WTC11 (cell line): ENCODE results near the gene GABBR2. TPM values are rescaled to one million over a fixed set of nuclear protein-coding genes. Genes with fewer than 3 reads are reported as not detected.

ENCODE experiments used
- ATAC-seq: fragments of 200-7000 bp; cut with Tn5 transposase; 2 replicates; pipeline ENCODE4 v1.10.0; 2021; ENCODE audit warnings: mild to moderate bottlenecking, moderate library complexity
- CTCF ChIA-PET: fragments of 300-600 bp; sonication (Branson Sonifier 250); formaldehyde crosslinking; loops from one replicate; lab custom pipeline; 2021; ENCODE audit warnings: antibody characterized with exemption; lab: Charles Lee
- POLR2A ChIA-PET: fragments of 350-600 bp; sonication (Branson Sonifier 250); formaldehyde crosslinking; loops from one replicate; lab custom pipeline; 2021; ENCODE audit warnings: antibody characterized with exemption; lab: Charles Lee
- DNase-seq: peaks from one replicate; pipeline ENCODE4 v3.0.0; 2021; ENCODE audit warnings: low spot score
- H3K27ac Mint-ChIP-seq: 2 replicates; pipeline ENCODE4 v1.8.0; 2021; ENCODE audit warnings: mixed read lengths
- H3K27me3 Mint-ChIP-seq: 2 replicates; pipeline ENCODE4 v1.8.0; 2021; ENCODE audit warnings: low read depth, mild to moderate bottlenecking, moderate library complexity, mixed read lengths
- H3K36me3 Mint-ChIP-seq: 2 replicates; pipeline ENCODE4 v1.8.0; 2021; ENCODE audit warnings: mixed read lengths
- H3K4me1 Mint-ChIP-seq: 2 replicates; pipeline ENCODE4 v1.8.0; 2022; ENCODE audit warnings: mixed read lengths
- H3K4me3 Mint-ChIP-seq: 2 replicates; pipeline ENCODE4 v1.8.0; 2021; ENCODE audit warnings: mild to moderate bottlenecking, moderate library complexity, mixed read lengths
- H3K9me3 Mint-ChIP-seq: 2 replicates; pipeline ENCODE4 v1.8.0; 2021; ENCODE audit warnings: mixed read lengths
- ATF1 ChIP-seq: sonication (generic); formaldehyde crosslinking; IDR thresholded peaks from 2 replicates; pipeline ENCODE4 v1.8.1; 2023; ENCODE audit warnings: mild to moderate bottlenecking, moderate library complexity, missing genetic modification reagents
- ELF4 ChIP-seq: sonication (generic); formaldehyde crosslinking; IDR thresholded peaks from 2 replicates; pipeline ENCODE4 v1.8.1; 2022; ENCODE audit warnings: low read depth, mild to moderate bottlenecking, moderate library complexity, missing genetic modification reagents
- ETV6 ChIP-seq: sonication (generic); formaldehyde crosslinking; IDR thresholded peaks from 2 replicates; pipeline ENCODE4 v1.8.1; 2022; ENCODE audit warnings: mild to moderate bottlenecking, missing genetic modification reagents
- GTF2I ChIP-seq: fragments of 250-450 bp; sonication (Bioruptor Pico); conservative IDR thresholded peaks from 2 replicates; pipeline ENCODE4 v1.4.0; 2021; ENCODE audit warnings: mild to moderate bottlenecking
- HMGA2 ChIP-seq: fragments of 250-450 bp; sonication (Bioruptor Pico); IDR thresholded peaks from 2 replicates; pipeline ENCODE4 v1.4.0; 2021; ENCODE audit warnings: mild to moderate bottlenecking, moderate library complexity
- JUN ChIP-seq: sonication (generic); formaldehyde crosslinking; IDR thresholded peaks from 2 replicates; pipeline ENCODE4 v1.8.0; 2023; ENCODE audit warnings: mild to moderate bottlenecking, missing genetic modification reagents
- MXD4 ChIP-seq: fragments of 250-450 bp; sonication (Bioruptor Pico); IDR thresholded peaks from 2 replicates; pipeline ENCODE4 v1.8.0; 2021; ENCODE audit warnings: mild to moderate bottlenecking, moderate library complexity, borderline replicate concordance
- NFATC4 ChIP-seq: fragments of 250-450 bp; sonication (Bioruptor Pico); IDR thresholded peaks from 2 replicates; pipeline ENCODE4 v1.9.0; 2021; ENCODE audit warnings: mild to moderate bottlenecking
- PRRX2 ChIP-seq: fragments of 250-450 bp; sonication (Bioruptor Pico); IDR thresholded peaks from 2 replicates; pipeline ENCODE4 v1.8.0; 2021; ENCODE audit warnings: mild to moderate bottlenecking
- SMAD3 ChIP-seq: sonication (generic); formaldehyde crosslinking; IDR thresholded peaks from 2 replicates; pipeline ENCODE4 v1.8.0; 2022; ENCODE audit warnings: missing genetic modification reagents, mild to moderate bottlenecking, borderline replicate concordance
- SP1 ChIP-seq: sonication (generic); formaldehyde crosslinking; conservative IDR thresholded peaks from 2 replicates; pipeline ENCODE4 v1.8.1; 2022; ENCODE audit warnings: missing genetic modification reagents
- TCF7 ChIP-seq: sonication (generic); formaldehyde crosslinking; IDR thresholded peaks from 2 replicates; pipeline ENCODE4 v1.8.0; 2022; ENCODE audit warnings: mild to moderate bottlenecking, low read depth, missing genetic modification reagents, moderate library complexity
- TEAD1 ChIP-seq: sonication (generic); formaldehyde crosslinking; IDR thresholded peaks from 2 replicates; pipeline ENCODE4 v1.8.0; 2022; ENCODE audit warnings: mild to moderate bottlenecking, missing genetic modification reagents
- TEAD4 ChIP-seq: sonication (generic); formaldehyde crosslinking; IDR thresholded peaks from 2 replicates; pipeline ENCODE4 v1.8.0; 2022; ENCODE audit warnings: mild to moderate bottlenecking, missing genetic modification reagents
- TP53 ChIP-seq: sonication (generic); formaldehyde crosslinking; IDR thresholded peaks from 2 replicates; pipeline ENCODE4 v1.8.1; 2023; ENCODE audit warnings: mild to moderate bottlenecking, missing genetic modification reagents
- ZNF138 ChIP-seq: sonication (generic); formaldehyde crosslinking; conservative IDR thresholded peaks from 2 replicates; pipeline ENCODE4 v1.8.1; 2022; ENCODE audit warnings: mild to moderate bottlenecking, moderate library complexity, missing genetic modification reagents
- ZNF232 ChIP-seq: sonication (generic); formaldehyde crosslinking; IDR thresholded peaks from 2 replicates; pipeline ENCODE4 v1.8.0; 2022; ENCODE audit warnings: mild to moderate bottlenecking, missing genetic modification reagents
- ZNF263 ChIP-seq: sonication (generic); formaldehyde crosslinking; IDR thresholded peaks from 2 replicates; pipeline ENCODE4 v1.8.1; 2022; ENCODE audit warnings: low read depth, mild to moderate bottlenecking, moderate library complexity, missing genetic modification reagents
- ZNF396 ChIP-seq: fragments of 250-450 bp; sonication (Bioruptor Pico); IDR thresholded peaks from 2 replicates; pipeline ENCODE4 v1.8.0; 2021; ENCODE audit warnings: mild to moderate bottlenecking, moderate library complexity, borderline replicate concordance
- ZNF671 ChIP-seq: fragments of 250-450 bp; sonication (Bioruptor Pico); IDR thresholded peaks from 2 replicates; pipeline ENCODE4 v1.8.0; 2021; ENCODE audit warnings: mild to moderate bottlenecking
- total RNA-seq: library from RNA; stranded (reverse); gene quantifications from 3 replicates; pipeline ENCODE4 v1.2.3, GENCODE V29; 2021
- TF ChIP-seq, protein P1 (sequence below): sonication (generic); formaldehyde crosslinking; IDR thresholded peaks from 2 replicates; pipeline ENCODE4 v1.8.1; 2023; ENCODE audit warnings: mild to moderate bottlenecking, missing genetic modification reagents
- TF ChIP-seq, protein P2 (sequence below): sonication (generic); formaldehyde crosslinking; conservative IDR thresholded peaks from 2 replicates; pipeline ENCODE4 v1.8.1; 2022; ENCODE audit warnings: mild to moderate bottlenecking, missing genetic modification reagents
- TF ChIP-seq, protein P3 (sequence below): sonication (generic); formaldehyde crosslinking; IDR thresholded peaks from 2 replicates; pipeline ENCODE4 v1.8.1; 2023; ENCODE audit warnings: mild to moderate bottlenecking, missing genetic modification reagents, moderate library complexity
- TF ChIP-seq, protein P4 (sequence below): sonication (generic); formaldehyde crosslinking; IDR thresholded peaks from 2 replicates; pipeline ENCODE4 v1.8.0; 2023; ENCODE audit warnings: missing genetic modification reagents

Gene GABBR2
- total RNA-seq, 1 experiment from 2014 or later: 0.92 TPM

DNA sequence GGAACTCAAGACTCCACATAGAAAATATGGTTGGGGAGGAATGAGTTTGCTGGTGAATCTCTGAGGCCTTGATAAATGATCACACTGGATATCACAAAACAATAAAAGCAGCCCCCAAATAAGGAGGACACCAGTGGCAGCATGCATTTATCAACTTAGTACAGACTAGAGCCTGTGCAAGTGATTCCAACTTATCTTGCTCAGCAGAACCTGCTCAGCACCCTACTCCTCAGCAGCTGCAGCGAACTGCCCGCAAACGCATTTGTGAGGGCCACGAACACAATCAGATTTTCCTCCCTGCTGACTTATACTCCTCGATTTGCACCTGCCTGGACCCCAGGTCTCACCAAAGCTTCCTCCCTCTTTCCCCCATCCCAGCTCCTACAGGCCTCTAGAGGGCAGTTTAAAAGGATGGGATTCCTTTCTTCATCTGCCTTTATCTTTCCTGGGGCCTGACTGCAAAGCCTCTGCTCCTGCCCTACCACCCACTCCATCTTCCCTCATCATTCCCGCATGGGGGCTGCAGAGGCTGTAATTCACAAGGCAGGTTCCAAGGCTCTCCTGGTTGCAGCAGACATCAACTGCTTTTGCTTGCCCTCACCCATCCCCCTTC, 46.4 kb upstream of the GABBR2 start (continued):
- TF ChIP-seq ZNF138 (CRISPR knock-in tag) (no peak), SMAD3 (CRISPR knock-in tag) (no peak), JUN (CRISPR knock-in tag) (no peak)

DNA sequence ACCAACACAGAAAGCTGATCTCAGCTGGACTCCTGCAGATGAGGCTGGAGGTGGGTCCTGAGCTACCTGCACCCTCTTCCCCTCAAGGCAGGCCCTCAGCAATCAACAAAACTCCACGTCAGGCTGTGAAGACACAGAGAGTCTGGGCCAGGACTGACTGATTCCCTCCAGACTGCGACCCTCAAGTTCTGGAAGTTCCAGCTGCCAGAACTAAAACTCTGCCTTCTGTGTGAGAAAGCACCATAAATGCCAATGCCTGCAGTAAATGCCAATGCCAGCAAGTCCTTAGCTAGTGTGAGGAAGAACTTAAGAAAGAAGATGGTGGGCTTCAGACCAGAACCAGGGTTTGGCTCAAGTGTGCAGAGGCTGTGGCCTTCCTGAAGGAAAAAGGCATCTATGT, 42.5 kb upstream of the GABBR2 start:
- POLR2A ChIA-PET: no interaction called here
- Mint-ChIP-seq H3K4me3 (no peak overlapping the region), H3K4me1 (no peaks in the 10 kb centered on the region), H3K36me3 (peaks cover 47% of the 10 kb centered on the region), H3K27me3 (no peaks in the 10 kb centered on the region), H3K27ac (no peak overlapping the region), H3K9me3 (no peaks in the 10 kb centered on the region)
- TF ChIP-seq, protein P1, sequence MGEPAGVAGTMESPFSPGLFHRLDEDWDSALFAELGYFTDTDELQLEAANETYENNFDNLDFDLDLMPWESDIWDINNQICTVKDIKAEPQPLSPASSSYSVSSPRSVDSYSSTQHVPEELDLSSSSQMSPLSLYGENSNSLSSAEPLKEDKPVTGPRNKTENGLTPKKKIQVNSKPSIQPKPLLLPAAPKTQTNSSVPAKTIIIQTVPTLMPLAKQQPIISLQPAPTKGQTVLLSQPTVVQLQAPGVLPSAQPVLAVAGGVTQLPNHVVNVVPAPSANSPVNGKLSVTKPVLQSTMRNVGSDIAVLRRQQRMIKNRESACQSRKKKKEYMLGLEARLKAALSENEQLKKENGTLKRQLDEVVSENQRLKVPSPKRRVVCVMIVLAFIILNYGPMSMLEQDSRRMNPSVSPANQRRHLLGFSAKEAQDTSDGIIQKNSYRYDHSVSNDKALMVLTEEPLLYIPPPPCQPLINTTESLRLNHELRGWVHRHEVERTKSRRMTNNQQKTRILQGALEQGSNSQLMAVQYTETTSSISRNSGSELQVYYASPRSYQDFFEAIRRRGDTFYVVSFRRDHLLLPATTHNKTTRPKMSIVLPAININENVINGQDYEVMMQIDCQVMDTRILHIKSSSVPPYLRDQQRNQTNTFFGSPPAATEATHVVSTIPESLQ (CRISPR knock-in tag): no peak
- TF ChIP-seq TEAD4 (CRISPR knock-in tag): no peak
- TF ChIP-seq TEAD1 (CRISPR knock-in tag): no peak
- TF ChIP-seq, protein P2, sequence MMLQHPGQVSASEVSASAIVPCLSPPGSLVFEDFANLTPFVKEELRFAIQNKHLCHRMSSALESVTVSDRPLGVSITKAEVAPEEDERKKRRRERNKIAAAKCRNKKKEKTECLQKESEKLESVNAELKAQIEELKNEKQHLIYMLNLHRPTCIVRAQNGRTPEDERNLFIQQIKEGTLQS (CRISPR knock-in tag): no peak
- TF ChIP-seq MXD4 (CRISPR knock-in tag): no peak
- no peak for TF ChIP-seq ELF4 (CRISPR knock-in tag)
- TF ChIP-seq GTF2I (CRISPR knock-in tag): no peak
- TF ChIP-seq, protein P3, sequence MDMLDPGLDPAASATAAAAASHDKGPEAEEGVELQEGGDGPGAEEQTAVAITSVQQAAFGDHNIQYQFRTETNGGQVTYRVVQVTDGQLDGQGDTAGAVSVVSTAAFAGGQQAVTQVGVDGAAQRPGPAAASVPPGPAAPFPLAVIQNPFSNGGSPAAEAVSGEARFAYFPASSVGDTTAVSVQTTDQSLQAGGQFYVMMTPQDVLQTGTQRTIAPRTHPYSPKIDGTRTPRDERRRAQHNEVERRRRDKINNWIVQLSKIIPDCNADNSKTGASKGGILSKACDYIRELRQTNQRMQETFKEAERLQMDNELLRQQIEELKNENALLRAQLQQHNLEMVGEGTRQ: no peak
- CTCF ChIA-PET: interaction anchor here (1.1 kb wide), 1 partner anchor 23 kb away, joined by 3 read pairs; no protein-coding TSS in a partner anchor
- DNase-seq (no peak), ATAC-seq (no peak)

DNA sequence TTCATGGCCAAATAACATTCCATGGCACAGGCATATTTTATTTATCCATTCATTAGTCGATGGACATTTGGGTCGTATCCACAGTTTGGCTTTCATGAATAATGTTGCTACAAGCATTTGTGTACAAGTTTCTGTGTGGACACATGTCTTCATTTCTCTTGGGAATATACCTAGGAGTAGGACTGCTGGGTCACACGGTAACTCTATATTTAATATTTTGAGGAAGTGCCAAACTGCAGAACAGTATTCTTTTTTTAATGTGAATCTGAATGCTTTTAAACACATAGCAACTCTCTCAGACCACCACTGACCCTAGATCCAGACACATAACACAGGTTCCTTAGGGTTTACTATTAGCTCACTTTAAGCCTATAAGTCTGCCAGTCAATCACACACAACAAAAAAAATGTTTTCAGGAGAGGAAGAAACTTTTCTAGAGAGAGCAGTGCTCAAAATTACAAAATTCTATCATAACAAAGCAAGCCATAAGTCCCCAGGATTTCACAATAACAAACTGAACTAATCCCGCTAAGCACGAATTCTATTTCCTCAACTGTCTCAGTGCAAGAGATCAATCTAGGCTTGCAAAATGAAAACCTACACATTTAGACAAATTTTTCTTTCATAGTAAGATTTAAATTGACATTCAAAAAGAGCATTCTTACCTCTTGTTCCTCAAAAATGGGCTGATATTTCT, 41.8 kb upstream of the GABBR2 start:
- TF ChIP-seq NFATC4 (CRISPR knock-in tag) (no peak), TCF7 (CRISPR knock-in tag) (no peak), ZNF671 (no peak)
- TF ChIP-seq, protein P2 (CRISPR knock-in tag): no peak

DNA sequence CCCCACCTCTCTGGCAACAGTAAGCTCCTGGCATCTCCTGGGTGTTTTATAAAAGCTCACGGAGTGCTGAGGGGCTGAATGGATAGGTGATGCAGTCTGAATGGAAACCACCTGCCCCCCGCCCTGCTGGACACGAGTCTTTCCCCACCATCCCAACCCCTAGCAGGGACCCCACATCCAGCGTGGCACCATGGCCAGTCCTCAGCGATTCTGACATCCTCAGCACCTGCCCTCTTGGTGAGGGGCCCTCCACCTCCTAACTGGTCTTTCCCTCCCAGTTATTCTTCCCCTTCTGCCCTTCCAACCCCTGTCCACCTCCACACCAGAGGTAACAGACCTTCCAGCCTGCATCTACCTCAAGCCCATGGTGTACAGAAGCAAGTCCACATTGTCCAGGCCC, 38.7 kb upstream of the GABBR2 start:
- H3K9me3 Mint-ChIP-seq: no peaks in the 10 kb centered on the region
- no peak overlapping the region; the same call in 1 of the 2 replicates for H3K27ac Mint-ChIP-seq
- ChIA-PET POLR2A (no interaction called here), CTCF (no interaction called here)
- H3K4me3 Mint-ChIP-seq: no peak overlapping the region
- no peaks in the 10 kb centered on the region for H3K27me3 Mint-ChIP-seq
- DNase-seq: no peak
- H3K36me3 Mint-ChIP-seq: peaks cover 47% of the 10 kb centered on the region
- no peaks in the 10 kb centered on the region for H3K4me1 Mint-ChIP-seq
- ATAC-seq: no peak
- TF ChIP-seq MXD4 (CRISPR knock-in tag): no peak
- no peak for TF ChIP-seq ZNF232 (CRISPR knock-in tag)
- TF ChIP-seq, protein P3: no peak
- TF ChIP-seq SMAD3 (CRISPR knock-in tag): no peak
- TF ChIP-seq GTF2I (CRISPR knock-in tag): no peak
- no peak for TF ChIP-seq HMGA2 (CRISPR knock-in tag)
- no peak for TF ChIP-seq ETV6 (CRISPR knock-in tag)
- no peak for TF ChIP-seq TP53 (CRISPR knock-in tag)
- TF ChIP-seq SP1 (CRISPR knock-in tag): no peak
- TF ChIP-seq ZNF263 (CRISPR knock-in tag): no peak
- TF ChIP-seq ATF1: no peak
- TF ChIP-seq, protein P2 (CRISPR knock-in tag): no peak
- no peak for TF ChIP-seq ZNF396
- TF ChIP-seq, protein P4, sequence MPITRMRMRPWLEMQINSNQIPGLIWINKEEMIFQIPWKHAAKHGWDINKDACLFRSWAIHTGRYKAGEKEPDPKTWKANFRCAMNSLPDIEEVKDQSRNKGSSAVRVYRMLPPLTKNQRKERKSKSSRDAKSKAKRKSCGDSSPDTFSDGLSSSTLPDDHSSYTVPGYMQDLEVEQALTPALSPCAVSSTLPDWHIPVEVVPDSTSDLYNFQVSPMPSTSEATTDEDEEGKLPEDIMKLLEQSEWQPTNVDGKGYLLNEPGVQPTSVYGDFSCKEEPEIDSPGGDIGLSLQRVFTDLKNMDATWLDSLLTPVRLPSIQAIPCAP (CRISPR knock-in tag): no peak
- TF ChIP-seq PRRX2 (CRISPR knock-in tag): no peak

More for the DNA sequence above, 41.8 kb upstream of the GABBR2 start:
- no peak overlapping the region for H3K27ac Mint-ChIP-seq
- no peaks in the 10 kb centered on the region for H3K9me3 Mint-ChIP-seq
- H3K4me3 Mint-ChIP-seq: no peak overlapping the region
- DNase-seq: no peak
- no peak for ATAC-seq
- H3K36me3 Mint-ChIP-seq: peaks cover 44% of the 10 kb centered on the region
- CTCF ChIA-PET: interaction anchor here (1.1 kb wide), 1 partner anchor 24 kb away, joined by 3 read pairs; no protein-coding TSS in a partner anchor
- H3K4me1 Mint-ChIP-seq: no peaks in the 10 kb centered on the region
- POLR2A ChIA-PET: no interaction called here
- no peaks in the 10 kb centered on the region for H3K27me3 Mint-ChIP-seq
